Ecto neural progenitor cell (in vitro differentiated cells): ENCODE data around the gene ANTKMT.

Source experiments
- DNase-seq: peaks from one replicate; pipeline ENCODE4 v3.0.0-alpha.2; 2018; ENCODE audit warnings: low spot score

ANTKMT gene

GRCh38 chr16:715477-716199, 5.3 kb upstream of the ANTKMT start:
- DNase-seq: no peak

- DNase-seq: peak; percentile 92
These were observed 4.8 kb upstream of the ANTKMT start for GRCh38 chr16:716200-716568.

DNA sequence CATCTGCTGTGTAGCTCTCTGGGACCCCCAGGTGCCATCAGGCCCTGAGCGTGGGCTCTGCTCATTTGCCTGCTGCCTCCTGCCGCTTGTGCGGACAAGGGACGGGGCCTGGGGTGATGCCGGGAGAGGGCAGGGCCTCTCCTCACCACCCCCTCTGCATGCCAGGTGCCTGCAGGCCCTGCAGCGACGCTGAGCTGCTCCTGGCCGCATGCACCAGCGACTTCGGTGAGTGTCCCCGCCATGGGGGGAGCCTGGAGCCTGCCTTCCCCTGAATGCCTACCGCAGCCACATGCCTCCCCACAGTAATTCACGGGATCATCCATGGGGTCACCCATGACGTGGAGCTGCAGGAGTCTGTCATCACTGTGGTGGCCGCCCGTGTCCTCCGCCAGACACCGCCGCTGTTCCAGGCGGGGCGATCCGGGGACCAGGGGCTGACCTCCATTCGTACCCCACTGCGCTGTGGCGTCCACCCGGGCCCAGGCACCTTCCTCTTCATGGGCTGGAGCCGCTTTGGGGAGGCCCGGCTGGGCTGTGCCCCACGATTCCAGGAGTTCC, 4.1 kb upstream of the ANTKMT start:
- no peak for DNase-seq

DNA sequence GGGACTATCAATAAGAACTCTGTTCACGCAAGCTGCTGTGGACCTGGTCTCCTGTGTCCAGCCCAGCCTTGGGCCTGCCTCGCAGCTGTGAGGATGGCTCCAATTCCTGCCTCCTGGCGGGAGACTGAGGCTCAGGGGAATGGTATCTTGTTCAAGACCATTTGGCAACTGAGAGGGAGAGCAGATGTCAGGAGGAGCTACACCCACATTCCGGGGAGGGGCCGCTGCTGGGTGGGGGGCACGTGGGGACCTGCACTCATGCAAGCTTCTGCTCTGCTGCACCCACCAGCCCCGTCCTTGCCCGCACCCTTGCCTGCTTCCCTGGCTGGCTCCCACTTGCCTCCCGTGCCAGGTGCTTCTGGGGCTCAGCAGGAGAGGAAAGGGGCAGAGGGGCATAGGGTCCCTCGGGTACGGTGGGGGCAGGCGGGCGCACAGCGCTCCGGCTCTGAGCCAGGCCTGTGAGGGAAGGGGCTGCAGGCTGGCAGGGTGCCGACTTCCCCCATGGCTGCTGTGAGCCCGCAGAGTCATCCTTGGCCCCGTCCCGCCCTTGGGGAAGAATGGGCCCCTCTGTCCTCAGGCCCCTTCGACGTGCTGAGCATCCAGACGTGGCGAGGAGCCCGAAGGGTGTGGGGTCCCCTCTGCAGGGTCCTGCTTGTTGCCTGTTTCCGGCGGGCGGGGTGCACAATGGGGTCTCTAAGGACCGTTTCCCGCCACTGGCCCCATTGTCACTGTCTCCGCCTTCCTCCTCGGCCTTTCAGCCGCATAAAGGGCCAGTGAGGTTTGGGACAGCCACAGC, 3.3 kb upstream of the ANTKMT start:
- DNase-seq: no peak

DNA sequence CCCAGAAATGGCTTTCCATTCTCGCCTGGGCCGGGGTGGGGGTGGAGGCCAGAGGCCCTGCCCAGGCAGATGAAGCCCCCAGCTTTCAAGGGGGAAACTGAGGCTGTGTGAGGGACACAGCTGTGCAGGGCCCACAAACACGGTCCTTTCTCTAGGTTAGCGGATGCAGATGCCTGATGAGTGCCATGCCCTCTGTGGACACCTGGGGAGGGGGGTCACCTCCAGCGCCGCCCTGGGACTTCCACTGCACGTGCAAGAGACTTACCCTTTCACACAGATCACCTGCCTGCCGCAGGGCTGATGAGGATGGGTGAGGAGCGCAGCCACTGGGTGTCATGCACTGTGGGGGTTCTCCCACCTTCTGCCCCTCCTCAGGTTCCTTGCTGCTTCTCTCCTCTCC, 2.6 kb upstream of the ANTKMT start:
- no peak for DNase-seq

DNA sequence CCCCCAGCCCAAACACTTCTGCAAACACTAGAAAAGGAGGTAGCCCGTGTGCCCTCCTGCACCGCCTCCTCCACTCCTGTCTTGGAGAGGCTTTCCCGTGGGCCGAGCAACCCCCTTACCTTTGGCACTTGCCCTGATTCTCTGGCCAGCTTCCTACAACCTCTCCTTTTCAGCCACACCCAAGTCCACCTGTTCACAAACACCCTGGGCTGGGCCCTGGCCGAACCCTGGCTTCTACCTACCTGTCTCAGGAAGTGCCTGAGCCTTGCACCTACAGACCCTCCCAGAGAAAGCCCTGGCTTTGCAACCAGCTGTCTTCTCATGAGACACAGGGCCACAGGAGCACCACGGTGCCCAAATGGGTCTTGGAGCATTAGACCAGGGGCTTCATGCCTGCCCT, 2.0 kb upstream of the ANTKMT start:
- no peak for DNase-seq

DNA sequence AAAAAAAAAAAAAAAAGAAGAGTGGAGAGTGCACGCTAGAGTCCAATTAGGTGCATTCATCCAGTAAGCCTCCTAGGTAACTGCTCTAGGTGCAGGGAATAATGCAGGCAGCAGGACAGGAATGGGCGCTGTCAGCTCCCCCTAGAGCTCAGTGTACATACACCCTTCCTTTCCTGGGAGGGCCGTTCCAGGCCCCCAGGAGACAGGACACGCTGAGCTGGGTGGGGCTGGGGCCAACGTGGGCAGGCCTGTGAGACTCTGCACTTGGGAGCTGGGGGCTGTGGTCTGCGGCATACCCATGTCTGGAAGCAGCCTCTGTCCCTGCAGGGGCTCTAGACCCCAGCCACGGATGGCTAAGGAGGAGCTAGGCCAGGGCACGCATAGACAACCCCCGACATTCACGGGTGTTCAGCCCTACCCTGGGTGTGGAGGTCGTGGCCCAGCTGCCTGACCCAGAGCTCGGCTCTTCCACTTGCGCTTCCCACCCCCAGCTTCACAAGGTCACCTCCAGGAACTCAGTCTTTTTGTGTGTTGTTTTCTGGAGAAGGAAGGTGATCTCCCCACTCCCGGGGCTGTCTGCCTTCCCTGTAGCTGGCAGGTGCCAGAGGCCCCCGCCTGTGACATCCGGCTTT, 1.0 kb upstream of the ANTKMT start:
- no peak for DNase-seq

GRCh38 chr16:720447-720989, 428 bp upstream of the ANTKMT start:
- DNase-seq: peak; percentile 80

DNA sequence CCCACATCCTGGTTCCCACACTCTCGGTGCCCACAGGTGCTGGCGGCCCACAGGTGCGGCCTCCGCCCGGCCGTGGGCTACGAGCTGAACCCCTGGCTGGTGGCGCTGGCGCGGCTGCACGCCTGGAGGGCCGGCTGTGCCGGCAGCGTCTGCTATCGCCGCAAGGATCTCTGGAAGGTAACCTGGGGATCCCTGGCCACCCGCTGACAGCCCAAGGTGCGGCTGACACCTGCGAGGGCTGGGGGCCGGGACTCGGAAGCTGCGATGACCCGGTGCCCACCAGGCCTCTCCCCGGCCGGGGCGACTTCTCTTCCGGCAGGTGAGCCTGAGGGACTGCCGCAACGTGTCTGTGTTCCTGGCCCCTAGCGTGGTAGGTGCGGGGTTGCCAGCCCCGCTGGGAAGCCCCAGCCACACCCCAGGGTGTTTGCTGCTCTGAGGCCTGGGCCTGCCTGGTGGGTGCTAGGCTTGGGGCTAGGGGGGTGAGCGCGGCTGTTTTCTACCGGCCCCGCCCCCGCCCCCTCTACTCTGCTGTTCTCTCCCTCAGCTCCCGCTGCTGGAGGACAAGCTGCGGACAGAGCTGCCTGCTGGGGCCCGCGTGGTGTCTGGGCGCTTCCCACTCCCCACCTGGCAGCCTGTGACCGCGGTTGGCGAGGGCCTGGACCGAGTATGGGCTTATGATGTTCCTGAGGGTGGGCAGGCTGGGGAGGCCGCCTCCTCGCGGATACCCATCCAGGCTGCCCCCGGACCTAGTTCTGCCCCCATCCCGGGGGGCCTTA, 1.0 kb downstream of the ANTKMT start:
- DNase-seq: no peak

DNA sequence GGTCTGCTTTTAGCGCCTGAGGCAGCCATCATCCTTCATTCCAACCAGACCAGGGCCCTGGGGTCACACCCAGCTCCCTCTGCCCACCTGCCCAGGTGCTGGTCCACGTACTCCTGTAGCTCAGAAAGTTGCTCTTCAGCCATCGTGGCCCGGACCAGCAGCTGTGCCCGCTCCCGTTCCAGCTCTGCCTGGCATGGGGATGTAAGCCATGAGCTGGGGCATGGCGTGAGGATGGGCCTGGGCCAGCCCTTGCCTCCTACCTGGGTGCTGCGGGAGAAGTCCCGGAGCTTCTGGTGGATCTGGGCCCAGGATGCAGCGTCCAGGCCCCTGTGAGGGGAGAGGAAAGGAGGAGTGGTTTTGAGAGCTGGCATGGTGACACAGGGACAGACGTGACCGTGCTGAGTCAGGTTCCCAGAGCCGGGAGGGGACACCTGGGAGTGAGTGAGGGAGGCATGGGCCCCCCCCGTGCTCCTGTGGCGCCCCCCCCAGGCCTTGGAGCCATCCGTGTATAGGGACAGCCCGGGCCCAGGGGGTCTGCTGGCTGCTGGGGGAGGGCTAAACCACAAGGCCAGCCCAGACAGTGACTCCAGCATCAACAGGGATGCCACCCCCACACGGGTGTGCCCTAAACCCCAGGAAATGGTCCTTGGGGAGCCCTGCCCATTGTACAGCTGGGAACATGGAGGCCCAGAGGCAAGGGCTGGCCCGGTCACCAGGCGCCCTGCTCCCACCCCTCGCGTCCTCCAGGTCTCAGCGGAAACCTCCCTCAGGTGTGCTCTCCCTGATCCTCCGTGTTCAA, 2.1 kb downstream of the ANTKMT start:
- no peak for DNase-seq

GRCh38 chr16:723695-724094, 2.7 kb downstream of the ANTKMT start:
- no peak for DNase-seq

DNA sequence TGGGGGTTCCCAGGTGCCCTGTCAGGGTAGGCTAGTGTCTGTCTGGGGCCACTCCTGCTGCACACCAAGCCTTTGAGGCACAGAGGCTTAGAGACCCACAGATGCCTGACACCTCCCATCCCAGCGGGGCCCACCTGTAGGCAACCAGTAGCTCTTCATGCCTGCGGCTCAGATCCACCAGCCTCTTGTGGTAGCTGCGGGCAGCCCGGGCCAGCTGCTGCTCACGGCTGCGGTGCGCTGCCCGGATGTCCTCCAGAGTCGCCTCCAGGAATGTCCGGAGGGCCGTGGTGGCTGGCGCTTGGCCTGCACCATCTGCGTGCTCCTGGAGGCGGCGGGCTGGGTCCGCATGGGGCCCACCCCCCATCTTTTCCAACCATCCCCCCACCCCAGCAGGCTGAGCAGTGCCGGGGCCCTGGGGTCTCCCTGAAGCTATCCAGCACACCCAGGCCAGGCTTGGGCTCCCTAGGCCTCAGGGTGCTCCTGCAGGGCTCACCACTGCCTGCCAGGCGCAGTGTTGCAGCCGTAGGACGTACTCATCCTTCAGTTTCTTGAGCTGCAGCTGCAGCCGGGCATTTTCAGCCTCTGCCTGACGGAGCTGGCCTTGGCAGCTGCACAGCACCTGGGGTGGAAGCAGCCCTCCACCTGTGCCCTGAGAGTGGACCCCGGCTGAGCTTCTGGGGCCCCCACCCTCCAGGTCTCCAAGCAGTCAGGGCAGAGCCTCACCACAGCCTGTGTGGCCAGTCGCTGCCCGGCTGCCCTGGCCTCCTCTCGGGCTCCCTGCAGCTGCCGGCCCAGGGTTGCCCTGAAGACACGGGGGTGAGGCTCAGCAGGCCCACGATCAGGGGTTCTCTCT, 3.5 kb downstream of the ANTKMT start:
- DNase-seq: no peak

GRCh38 chr16:725041-725376, 4.1 kb downstream of the ANTKMT start:
- DNase-seq: no peak

DNA sequence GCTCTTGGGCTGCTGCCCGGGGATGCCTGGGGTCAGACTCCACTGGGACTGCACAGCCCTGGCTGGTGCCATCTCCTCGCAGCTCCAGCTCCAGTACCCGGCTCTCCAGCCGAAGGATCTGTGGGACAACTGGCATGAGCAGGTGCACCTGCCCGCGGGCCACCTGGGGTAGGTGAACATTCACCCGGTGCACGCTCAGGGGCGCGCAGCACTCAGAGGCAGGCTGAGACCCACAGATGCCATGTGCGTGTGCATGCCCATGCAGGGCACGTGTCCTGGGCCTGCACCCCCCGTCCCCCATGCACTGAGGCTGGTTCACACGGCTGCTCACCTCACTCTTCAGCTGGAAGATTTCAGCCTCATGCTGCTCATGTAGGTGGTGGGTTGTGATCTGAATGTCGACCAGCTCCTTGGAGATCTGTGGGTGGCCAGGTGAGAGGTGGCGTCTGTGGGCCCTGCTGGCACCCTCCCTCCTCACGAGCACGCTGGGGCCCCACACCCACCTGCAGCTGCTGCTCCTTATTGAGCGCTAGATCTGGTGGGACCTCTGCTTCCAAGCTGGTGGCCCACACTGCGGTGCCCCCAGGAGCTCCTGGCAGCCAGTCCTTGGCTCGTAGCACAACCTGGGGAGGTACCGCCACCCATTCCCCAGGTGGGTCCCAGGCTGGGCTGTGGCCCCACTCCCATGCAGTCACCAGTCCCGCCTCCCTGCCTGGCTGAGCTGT, 4.7 kb downstream of the ANTKMT start:
- DNase-seq: no peak

- DNase-seq: no peak
These were observed 5.2 kb downstream of the ANTKMT start for GRCh38 chr16:726188-726437.

DNA sequence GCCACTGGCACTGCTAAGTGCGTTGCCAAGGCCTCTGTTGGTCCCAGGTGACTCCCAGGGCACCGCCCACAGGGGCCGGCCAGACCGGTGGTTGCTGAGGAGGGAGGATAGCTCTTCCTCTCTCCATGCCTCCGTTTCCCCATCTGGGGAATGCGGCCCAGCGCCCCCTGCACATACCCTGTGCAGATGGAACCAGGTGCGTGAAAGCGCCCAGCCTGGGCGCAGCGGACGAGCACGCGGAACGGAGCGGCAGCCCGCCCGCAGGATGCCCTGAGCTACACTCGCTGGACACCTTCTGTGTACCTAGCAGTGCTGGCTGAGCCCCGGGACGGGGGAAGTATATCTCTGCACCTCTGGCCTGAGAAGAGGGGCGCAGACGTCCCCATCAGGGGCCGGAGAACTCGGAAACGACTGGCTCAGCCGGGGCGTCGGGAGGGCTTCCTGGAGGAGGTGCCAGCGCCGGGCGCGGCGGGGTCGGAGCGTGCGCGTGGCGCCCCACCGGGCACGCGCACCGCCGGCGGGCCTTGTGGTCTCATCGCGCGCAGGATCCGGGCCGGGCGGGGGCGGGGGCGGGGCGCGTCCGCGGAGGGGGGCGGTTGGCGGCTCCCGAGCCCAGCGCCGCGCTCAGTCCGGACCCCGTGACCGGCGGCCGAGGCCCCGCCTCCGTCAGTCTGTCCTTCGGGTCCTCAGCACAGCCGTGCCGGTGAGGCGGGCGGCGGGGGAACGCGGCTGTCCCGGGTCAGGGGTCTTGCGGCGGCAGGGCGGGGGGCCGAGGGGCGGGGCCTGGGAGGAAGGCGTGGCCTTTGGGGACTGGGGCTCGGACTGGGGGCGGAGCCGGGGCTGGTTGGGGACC, 5.7 kb downstream of the ANTKMT start, which contains the start of the genes CCDC78 and HAGHL:
CCDC78 (minus strand) TSS at position 6 of the 853 bp plus-strand sequence. CDS start 76 bp downstream, outside the sequence.
HAGHL (plus strand) TSS at position 669 of the 853 bp plus-strand sequence. CDS start 404 bp downstream, outside the sequence.
- DNase-seq: peak; percentile 85

DNA sequence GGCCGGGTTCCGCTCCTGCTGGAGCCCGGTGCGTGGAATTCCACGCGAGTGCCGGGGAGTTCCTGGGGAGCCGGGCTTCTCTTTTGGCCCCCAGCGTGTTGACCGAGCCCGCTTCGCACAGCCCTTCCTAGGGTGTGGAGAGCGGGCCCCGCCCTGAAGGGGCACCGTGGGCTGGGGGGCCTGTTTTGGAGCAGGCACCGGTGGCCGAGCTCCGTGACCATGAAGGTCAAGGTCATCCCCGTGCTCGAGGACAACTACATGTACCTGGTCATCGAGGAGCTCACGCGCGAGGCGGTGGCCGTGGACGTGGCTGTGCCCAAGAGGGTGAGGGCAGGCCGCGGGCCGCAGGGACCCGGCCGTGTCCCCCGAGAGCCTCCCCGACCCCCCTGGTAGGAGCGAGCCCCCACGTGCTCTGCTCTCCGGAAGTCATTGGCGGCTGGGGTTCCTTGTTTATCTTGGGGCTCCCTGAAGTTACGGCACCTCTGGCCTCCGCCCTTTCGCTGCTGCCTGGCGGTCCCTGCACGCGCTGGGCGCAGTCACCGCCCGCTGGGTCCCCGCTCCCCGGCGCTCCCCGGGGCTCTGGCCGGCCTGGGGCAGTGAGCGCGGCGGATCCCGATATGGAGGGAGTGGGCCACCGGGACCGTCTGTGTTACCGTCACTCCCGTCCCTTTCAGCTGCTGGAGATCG, 6.5 kb downstream of the ANTKMT start:
- no peak for DNase-seq
